DMS114 treated with DMSO at 0.1 percent for 48 hours (cell line): Measurements from ENCODE around the gene GNAO1.

Source experiments
- DNase-seq: peaks from one replicate; lab custom pipeline; 2025; ENCODE audit not compliant: unreplicated experiment; lab: John Stamatoyannopoulos, UW

The GNAO1 gene

DNA sequence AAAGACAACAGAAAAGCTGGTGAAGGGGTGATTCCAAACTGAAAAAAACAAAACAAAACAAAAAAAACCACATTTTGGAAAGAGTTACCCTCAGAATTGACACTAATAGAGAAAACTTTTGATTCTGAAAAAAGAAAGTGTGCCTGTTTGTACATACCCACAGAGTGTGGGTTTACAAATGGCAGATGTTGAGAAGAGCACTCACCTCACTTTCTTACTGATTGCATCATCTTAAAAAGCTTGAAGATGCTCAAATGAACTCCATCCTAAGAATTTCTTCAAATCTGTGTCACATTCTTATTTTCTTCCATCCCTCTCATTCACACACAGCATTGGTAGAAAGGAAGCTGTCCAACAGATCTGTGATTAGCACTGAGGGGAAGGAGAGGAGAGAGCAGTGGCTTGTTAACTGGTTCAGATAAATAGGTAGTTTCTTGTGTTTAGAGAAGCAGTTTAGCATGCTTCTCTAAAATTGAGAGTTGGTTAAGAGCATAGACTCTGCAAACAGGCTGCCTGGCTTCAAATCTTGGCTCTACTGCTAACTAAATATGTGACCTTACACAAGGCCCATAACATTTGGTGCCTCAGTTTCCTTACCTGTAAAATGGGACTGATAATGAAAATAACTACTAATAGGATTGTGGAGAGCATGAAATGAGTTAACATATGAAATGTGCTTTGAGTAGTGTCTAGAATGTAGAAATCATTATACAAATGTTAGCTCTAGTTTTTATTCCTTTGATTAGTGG is 6.9 kb downstream of the GNAO1 start:
- DNase-seq = no peak

DNA sequence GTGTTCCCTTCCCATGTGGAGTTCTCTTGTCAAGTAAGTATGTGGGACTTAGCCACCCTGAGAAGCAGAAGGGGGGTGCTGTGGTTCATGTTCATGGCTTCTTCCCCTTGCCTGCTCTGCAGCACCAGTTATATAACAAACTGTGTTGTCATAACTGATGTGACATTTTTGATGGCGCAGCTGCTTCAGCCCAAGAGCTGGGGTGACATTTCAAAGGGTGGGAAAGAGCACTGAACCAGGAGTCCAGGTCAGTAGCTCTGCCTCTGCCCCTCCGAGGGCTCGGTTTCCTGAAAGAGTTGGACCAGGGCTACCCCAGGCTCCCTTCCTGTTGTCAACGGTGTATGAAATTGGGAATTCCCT is 7.4 kb downstream of the GNAO1 start:
- DNase-seq = no peak

- no peak for DNase-seq
These were observed 7.9 kb downstream of the GNAO1 start for GRCh38 chr16:56199164-56199563.

DNA sequence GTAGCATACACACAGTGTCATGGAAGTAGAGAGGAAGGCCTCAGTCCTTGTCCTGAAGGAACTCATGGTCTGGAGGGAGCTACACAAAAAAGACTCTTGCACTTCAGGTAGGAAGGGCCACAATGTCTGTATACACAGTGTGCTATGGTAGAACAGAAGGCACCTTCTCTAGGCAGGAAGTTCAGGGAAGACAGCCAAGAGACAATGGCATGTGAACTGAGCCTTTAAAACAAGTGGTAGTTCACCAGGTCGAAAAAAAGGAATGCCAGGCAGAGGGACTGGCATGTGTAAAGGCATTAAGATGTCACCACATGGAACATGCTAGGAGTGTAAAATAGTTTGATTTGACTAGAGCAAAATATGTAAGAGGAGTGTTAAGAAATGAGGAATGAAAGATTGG is 9.7 kb downstream of the GNAO1 start:
- no peak for DNase-seq

DNA sequence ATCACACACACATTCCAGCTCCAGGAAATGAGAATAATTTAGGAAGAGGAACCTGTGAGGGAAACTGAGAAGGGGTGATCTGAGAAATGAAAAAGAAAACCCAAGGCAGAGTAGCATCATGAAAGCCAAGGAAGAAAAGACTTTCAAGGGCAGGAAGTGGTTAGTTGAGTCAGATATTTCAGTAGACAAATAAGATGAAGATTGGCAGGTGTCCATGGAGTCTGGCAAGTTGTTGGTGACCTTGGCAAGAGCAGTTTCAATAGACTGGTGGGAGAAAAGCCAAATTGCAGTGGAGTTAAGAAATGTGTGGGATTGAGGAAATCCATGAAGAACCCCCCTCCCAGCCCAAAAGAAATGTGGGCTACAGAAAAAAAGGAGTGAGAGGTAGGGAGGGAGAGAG is 10.7 kb downstream of the GNAO1 start:
- DNase-seq = no peak

- DNase-seq = no peak
These were observed 11.8 kb downstream of the GNAO1 start for GRCh38 chr16:56203052-56203451.

DNA sequence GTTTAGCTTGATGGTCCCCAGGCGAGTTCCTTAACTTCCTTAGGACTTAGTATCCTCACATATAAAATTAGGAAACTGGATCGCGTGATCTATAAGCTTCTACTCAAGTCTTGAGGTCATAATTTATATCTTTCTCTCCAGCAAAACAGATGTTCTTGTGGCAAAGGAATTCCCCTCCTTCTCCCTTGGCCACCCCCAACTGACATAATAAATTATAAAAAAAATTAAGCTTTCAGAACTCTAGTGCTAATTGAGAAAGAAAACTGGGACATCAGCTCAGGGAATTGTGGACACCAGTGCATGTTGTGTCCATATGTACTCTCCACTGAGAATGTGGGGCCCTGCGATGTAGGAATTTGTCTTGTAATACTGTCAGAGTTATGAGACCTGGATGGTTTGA is 13.5 kb downstream of the GNAO1 start:
- no peak for DNase-seq

DNA sequence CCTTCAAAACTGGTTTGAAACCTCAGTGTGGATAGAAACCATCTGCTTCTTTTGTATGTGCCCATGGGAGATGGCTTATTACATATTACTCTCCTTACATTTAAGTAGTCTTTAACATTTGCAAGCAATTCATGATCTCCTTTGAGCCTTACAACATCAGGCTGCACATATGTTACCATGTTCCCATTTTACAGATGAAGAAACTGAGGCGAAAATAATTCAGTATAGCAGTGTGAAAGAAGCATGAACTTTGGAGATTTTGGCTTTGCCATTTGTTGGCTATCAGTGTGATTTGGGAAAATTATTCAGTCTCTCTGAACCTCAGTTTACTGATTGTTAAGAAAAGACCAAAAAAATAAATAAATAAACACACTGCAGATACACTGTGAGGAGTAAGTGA is 15.7 kb downstream of the GNAO1 start:
- no peak for DNase-seq

DNA sequence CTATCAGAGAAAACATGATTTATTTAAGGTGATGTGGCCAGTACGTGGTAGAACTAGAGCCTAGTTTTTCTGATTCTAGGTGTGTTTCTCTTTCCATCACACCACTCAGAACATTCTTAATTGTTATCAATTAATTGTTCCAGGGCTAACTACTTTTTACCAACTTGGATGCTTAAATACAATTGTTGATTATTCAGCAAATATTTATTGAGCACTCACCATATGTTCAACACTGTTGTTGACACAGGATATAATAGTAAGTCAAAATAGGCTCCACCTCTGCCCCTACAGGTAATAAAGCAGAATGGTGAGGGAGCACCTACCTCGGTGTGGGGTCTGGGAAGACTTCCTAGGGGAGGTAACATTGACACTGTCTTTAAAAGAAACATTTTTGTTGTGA is 16.1 kb downstream of the GNAO1 start:
- no peak for DNase-seq

GRCh38 chr16:56211435-56211981 is 20.2 kb downstream of the GNAO1 start:
- DNase-seq = no peak

- no peak for DNase-seq
These were observed 20.9 kb downstream of the GNAO1 start for GRCh38 chr16:56212144-56212543.

DNA sequence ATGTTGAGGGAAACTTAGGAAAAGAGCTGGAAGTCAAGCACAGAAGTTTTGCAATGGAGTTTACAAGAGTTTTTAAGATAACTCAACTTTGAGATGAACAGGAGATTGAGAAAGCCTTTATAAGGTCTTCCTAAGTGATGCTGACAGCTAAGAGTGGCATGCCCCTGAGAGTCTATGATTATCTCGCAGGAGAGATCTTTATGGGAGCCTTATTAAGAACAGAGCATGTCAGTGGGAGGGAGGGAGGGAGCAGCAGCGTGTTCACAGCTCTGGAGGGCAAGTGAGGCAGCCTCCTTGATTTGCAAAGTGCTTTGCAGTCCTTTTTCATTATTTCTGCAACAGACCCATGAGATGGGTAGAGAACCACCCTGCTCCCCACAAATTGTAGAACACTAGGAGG is 30.7 kb downstream of the GNAO1 start:
- DNase-seq = no peak

GRCh38 chr16:56222474-56222997 is 31.2 kb downstream of the GNAO1 start:
- DNase-seq = no peak

- no peak for DNase-seq
These were observed 33.9 kb downstream of the GNAO1 start for GRCh38 chr16:56225017-56225742.

- DNase-seq = no peak
These were observed 34.9 kb downstream of the GNAO1 start for GRCh38 chr16:56226187-56226586.

DNA sequence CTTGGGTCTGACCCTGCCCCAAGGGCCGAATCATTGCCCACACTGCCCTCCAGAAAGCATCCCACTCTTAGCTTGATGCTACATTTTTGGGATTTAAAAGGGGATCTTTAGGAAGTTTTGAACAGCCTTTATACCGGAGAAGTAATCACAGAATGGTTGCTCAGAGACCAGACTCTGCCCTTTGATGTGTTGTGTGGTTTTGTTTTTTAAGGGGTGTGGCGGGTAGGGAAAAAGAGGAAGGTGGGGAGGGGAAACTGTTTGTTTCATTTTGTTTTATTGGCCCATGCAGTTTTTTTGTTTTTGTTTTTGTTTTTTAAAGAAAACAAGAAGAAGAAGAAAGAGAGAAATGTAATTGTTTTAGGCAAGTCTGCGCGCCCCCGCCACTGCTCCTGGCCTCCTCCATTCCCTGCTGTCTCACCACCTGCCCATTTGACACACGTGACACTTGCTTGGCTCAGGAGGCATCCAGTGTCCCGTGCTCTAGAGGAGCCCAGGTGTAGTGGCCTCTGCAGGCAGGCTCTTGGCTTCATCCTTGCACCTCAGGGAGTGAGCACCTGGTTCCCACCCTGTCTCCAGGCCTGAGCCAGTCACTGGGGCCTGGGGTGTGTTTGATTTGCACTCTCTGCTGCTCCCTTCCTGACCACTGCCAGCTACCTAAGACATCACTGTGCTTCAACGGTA is 35.7 kb downstream of the GNAO1 start:
- DNase-seq = no peak

DNA sequence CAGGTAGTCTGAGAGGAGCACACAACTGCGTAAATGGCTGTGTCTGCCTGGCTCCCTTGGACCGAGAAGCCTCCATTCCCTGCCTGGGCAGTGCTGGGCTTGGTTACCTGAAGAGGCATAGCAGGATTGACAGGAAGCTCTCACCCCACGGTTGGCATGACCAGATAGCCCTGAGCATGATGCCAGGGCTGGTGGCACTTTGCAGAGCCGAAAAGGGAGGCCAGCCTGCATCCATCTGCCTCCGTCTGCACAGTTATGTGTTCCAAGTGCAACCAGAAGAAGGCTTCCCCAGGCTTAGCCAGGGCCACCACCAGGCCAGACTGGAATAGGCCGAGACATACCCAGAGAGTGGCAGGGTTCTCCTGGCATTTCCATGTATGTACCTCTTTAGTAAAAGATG is 36.6 kb downstream of the GNAO1 start:
- no peak for DNase-seq

GRCh38 chr16:56228476-56228875 is 37.2 kb downstream of the GNAO1 start:
- no peak for DNase-seq

GRCh38 chr16:56233795-56234566 is 42.7 kb downstream of the GNAO1 start:
- DNase-seq = no peak

- DNase-seq = no peak
These were observed 43.4 kb downstream of the GNAO1 start for GRCh38 chr16:56234737-56235136.

- no peak for DNase-seq
These were observed 46.2 kb downstream of the GNAO1 start for GRCh38 chr16:56237451-56237930.
